H9 (cell line): Measurements from ENCODE around the gene STPG1. TPM values are rescaled to one million over a fixed set of nuclear protein-coding genes. Genes with fewer than 3 reads are reported as not detected.
A peak's percentile ranks its signal among the peaks of the same experiment; 100 is the strongest.

Source experiments
- DNase-seq: peaks from one replicate; pipeline ENCODE4 v3.0.0-alpha.2; 2017
- H2AFZ ChIP-seq: one replicate; pipeline ENCODE4 v1.6.1; 2013; ENCODE audit warnings: mild to moderate bottlenecking, low read length, control low read depth, moderate library complexity
- H2AK5ac ChIP-seq: 2 replicates; pipeline ENCODE4 v1.6.1; 2013; ENCODE audit warnings: low read length, control low read depth, mixed read lengths; ENCODE audit not compliant: insufficient read length
- H2BK120ac ChIP-seq: one replicate; pipeline ENCODE4 v1.6.1; 2013; ENCODE audit warnings: low read depth, mild to moderate bottlenecking, low read length, control low read depth, inconsistent platforms; ENCODE audit not compliant: poor library complexity, severe bottlenecking
- H2BK12ac ChIP-seq: 2 replicates; pipeline ENCODE4 v1.6.1; 2013; ENCODE audit warnings: low read length, control low read depth, mixed read lengths, low read depth; ENCODE audit not compliant: insufficient read length
- H2BK15ac ChIP-seq: 2 replicates; pipeline ENCODE4 v1.6.1; 2013; ENCODE audit warnings: low read depth, low read length, control low read depth
- H2BK20ac ChIP-seq: one replicate; pipeline ENCODE4 v1.6.1; 2013; ENCODE audit warnings: low read depth, mild to moderate bottlenecking, low read length, control low read depth, inconsistent platforms; ENCODE audit not compliant: poor library complexity, severe bottlenecking
- H2BK5ac ChIP-seq: 2 replicates; pipeline ENCODE4 v1.6.1; 2013; ENCODE audit warnings: low read length, control low read depth, mixed read lengths; ENCODE audit not compliant: insufficient read length
- H3K14ac ChIP-seq: 2 replicates; pipeline ENCODE4 v1.6.1; 2013; ENCODE audit warnings: low read length, control low read depth; ENCODE audit not compliant: insufficient read depth
- H3K18ac ChIP-seq: 2 replicates; pipeline ENCODE4 v1.6.1; 2013; ENCODE audit warnings: low read depth, mild to moderate bottlenecking, mixed read lengths, low read length, control low read depth; ENCODE audit not compliant: insufficient read length
- H3K23ac ChIP-seq: 2 replicates; pipeline ENCODE4 v1.6.1; 2013; ENCODE audit warnings: low read length, control low read depth, mixed read lengths, low read depth; ENCODE audit not compliant: insufficient read length
- H3K23me2 ChIP-seq: 2 replicates; pipeline ENCODE4 v1.6.1; 2013; ENCODE audit warnings: low read depth, mild to moderate bottlenecking, mixed read lengths, low read length, control low read depth; ENCODE audit not compliant: insufficient read length, poor library complexity, severe bottlenecking
- H3K27ac ChIP-seq: 2 replicates; pipeline ENCODE4 v1.5.1; 2013; ENCODE audit warnings: low read length, control low read depth, mixed read lengths, low read depth; ENCODE audit not compliant: insufficient read length
- H3K27me3 ChIP-seq: 2 replicates; pipeline ENCODE4 v1.6.1; 2013; ENCODE audit warnings: low read length, control low read depth, inconsistent platforms; ENCODE audit not compliant: insufficient read depth
- H3K4ac ChIP-seq: 2 replicates; pipeline ENCODE4 v1.6.1; 2013; ENCODE audit warnings: low read depth, mild to moderate bottlenecking, control low read depth, inconsistent platforms, low read length, moderate library complexity
- H3K4me1 ChIP-seq: 2 replicates; pipeline ENCODE4 v1.6.1; 2013; ENCODE audit warnings: low read length, control low read depth, inconsistent platforms; ENCODE audit not compliant: insufficient read depth
- H3K4me2 ChIP-seq: 2 replicates; pipeline ENCODE4 v1.6.1; 2013; ENCODE audit warnings: low read length, control low read depth, mixed read lengths; ENCODE audit not compliant: insufficient read length, insufficient read depth
- H3K56ac ChIP-seq: 2 replicates; pipeline ENCODE4 v1.6.1; 2013; ENCODE audit warnings: low read depth, mild to moderate bottlenecking, mixed read lengths, low read length, control low read depth; ENCODE audit not compliant: insufficient read length
- H3K79me1 ChIP-seq: 2 replicates; pipeline ENCODE4 v1.6.1; 2013; ENCODE audit warnings: low read depth, mild to moderate bottlenecking, moderate library complexity, low read length, control low read depth, inconsistent platforms; ENCODE audit not compliant: insufficient read depth, poor library complexity, severe bottlenecking
- H3K79me2 ChIP-seq: 2 replicates; pipeline ENCODE4 v1.6.1; 2013; ENCODE audit warnings: low read length, control low read depth, inconsistent platforms; ENCODE audit not compliant: insufficient read depth
- H3K9ac ChIP-seq: 2 replicates; pipeline ENCODE4 v1.6.1; 2013; ENCODE audit warnings: low read length, control low read depth, mixed read lengths; ENCODE audit not compliant: insufficient read length; ENCODE audit errors: extremely low read depth
- H3K9me3 ChIP-seq: one replicate; pipeline ENCODE4 v1.6.1; 2013; ENCODE audit warnings: low read depth, low read length, inconsistent platforms; ENCODE audit not compliant: control insufficient read depth
- H3T11ph ChIP-seq: one replicate; pipeline ENCODE4 v1.6.1; 2013; ENCODE audit warnings: mild to moderate bottlenecking, low read length, control low read depth, inconsistent platforms
- H4K20me1 ChIP-seq: one replicate; pipeline ENCODE4 v1.6.1; 2013; ENCODE audit not compliant: control insufficient read depth, insufficient read length, insufficient read depth
- H4K5ac ChIP-seq: 2 replicates; pipeline ENCODE4 v1.6.1; 2013; ENCODE audit warnings: low read depth, mild to moderate bottlenecking, mixed read lengths, low read length, control low read depth; ENCODE audit not compliant: insufficient read length
- H4K8ac ChIP-seq: replicated peaks from 2 replicates; pipeline ENCODE4 v1.6.1; 2013; ENCODE audit warnings: low read length, control low read depth, mixed read lengths, low read depth; ENCODE audit not compliant: insufficient read length
- H4K91ac ChIP-seq: 2 replicates; pipeline ENCODE4 v1.6.1; 2013; ENCODE audit warnings: low read depth, mild to moderate bottlenecking, moderate library complexity, mixed read lengths, low read length, control low read depth; ENCODE audit not compliant: insufficient read length
- H3K27ac Mint-ChIP-seq, 3 experiments: 2 replicates in 2 of 3; 3 replicates in 1 of 3; pipeline ENCODE4 v1.8.0; 2020 to 2021; ENCODE audit warnings: mixed read lengths in 3 of 3, mild to moderate bottlenecking in 1 of 3, moderate library complexity in 1 of 3
- H3K27me3 Mint-ChIP-seq: 2 replicates; pipeline ENCODE4 v1.8.0; 2021; ENCODE audit warnings: low read depth, mild to moderate bottlenecking, moderate library complexity, mixed read lengths
- H3K36me3 Mint-ChIP-seq, 3 experiments: 2 replicates in 2 of 3; 3 replicates in 1 of 3; pipeline ENCODE4 v1.8.0; 2020 to 2021; ENCODE audit warnings: low read depth in 3 of 3, mixed read lengths in 3 of 3; ENCODE audit not compliant: insufficient read depth in 1 of 3
- H3K4me1 Mint-ChIP-seq, 2 experiments: 2 replicates each; pipeline ENCODE4 v1.8.0; 2020; ENCODE audit warnings: mixed read lengths in 2 of 2
- H3K4me3 Mint-ChIP-seq, 2 experiments: 2 replicates in 1 of 2; 3 replicates in 1 of 2; pipeline ENCODE4 v1.8.0; 2020 to 2021; ENCODE audit warnings: mild to moderate bottlenecking in 2 of 2, mixed read lengths in 2 of 2, moderate library complexity in 1 of 2
- H3K9me3 Mint-ChIP-seq, 2 experiments: 2 replicates in 1 of 2; 3 replicates in 1 of 2; pipeline ENCODE4 v1.8.0; 2020; ENCODE audit warnings: mild to moderate bottlenecking in 2 of 2, mixed read lengths in 2 of 2, moderate library complexity in 1 of 2
- WGBS: extraction: QIAGEN DNeasy Blood & Tissue Kit; methylation state at CpG from one replicate; pipeline ENCODE4 v1.1.7; 2013; ENCODE audit warnings: missing lambda C conversion rate, low lambda C conversion rate, mixed read lengths; ENCODE audit not compliant: insufficient read length; ENCODE audit errors: extremely low coverage; 5-methylcytosine and 5-hydroxymethylcytosine counted together
- total RNA-seq: library from RNA; stranded (reverse); gene quantifications from 2 replicates; pipeline ENCODE4 v1.2.1, GENCODE V29; 2021
- TF ChIP-seq, protein P1 (sequence below): fragments of 200-600 bp; sonication (generic); conservative IDR thresholded peaks from 3 replicates; pipeline ENCODE4 v1.8.0; 2021; ENCODE audit warnings: antibody characterized with exemption, mild to moderate bottlenecking

Gene STPG1
- total RNA-seq, 1 experiment from 2014 or later = 8.3 TPM

DNA sequence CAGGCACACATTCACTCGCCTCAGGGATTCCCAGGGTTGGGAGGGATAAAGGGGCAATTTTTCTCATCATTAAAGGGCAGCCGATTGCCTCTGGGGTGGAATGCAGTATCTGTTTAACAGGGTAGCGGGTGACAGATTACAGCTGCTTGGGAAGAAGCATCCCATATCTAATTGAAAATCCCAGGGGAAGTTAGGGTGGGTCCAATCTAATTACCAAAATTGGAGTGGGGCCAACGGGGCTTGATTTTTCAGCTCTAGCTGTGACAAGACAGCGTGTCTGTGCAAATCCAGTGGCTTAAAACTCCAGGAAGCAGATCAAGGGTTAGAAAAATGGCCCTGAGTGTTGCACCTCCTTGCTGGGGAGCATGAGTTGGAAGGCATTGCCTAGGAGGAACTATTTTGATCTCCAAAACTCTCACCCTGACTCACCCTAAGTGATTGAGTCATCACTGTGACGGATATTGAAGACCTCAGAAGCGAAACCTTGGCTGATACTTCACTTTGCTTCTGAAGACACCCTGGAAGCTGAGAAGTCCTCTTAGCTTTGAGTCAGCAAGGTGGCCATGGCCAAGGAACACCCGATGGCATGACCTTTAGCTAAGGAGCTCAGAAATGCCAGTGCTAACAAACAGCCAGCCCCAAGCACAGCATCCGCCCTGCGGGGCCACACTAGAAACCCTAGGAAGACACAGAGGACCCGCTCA, 48.5 kb downstream of the STPG1 start:
- Histone ChIP-seq H3K4me2 (no peak overlapping the region), H3K23ac (no peak overlapping the region), H3K27me3 (no peaks in the 10 kb centered on the region), H2BK5ac (no peak overlapping the region), H3K56ac (no peak overlapping the region), H3T11ph (no peak overlapping the region), H2AFZ (no peak overlapping the region), H3K4ac (no peak overlapping the region), H4K91ac (no peak overlapping the region), H3K79me1 (no peaks in the 10 kb centered on the region), H2BK15ac (no peak overlapping the region), H2BK12ac (no peak overlapping the region), H2BK20ac (no peak overlapping the region), H3K9me3 (no peaks in the 10 kb centered on the region), H3K23me2 (no peaks in the 10 kb centered on the region), H4K20me1 (no peaks in the 10 kb centered on the region), H3K79me2 (no peaks in the 10 kb centered on the region), H2BK120ac (no peak overlapping the region), H3K14ac (no peak overlapping the region), H3K18ac (no peak overlapping the region), H4K8ac (no peak overlapping the region), H3K4me1 (no peaks in the 10 kb centered on the region), H2AK5ac (no peak overlapping the region), H3K9ac (no peak overlapping the region), H3K27ac (no peak overlapping the region), H4K5ac (no peak overlapping the region)
- H3K36me3 Mint-ChIP-seq = peaks cover 0 to 3% (median 0%) of the 10 kb centered on the region in 3 experiments; a peak in 3 of 7 replicates
- H3K9me3 Mint-ChIP-seq = no peaks in the 10 kb centered on the region
- no peak overlapping the region for H3K4me3 Mint-ChIP-seq
- H3K4me1 Mint-ChIP-seq = peaks cover 12 to 20% of the 10 kb centered on the region in 2 experiments
- no peak for DNase-seq
- TF ChIP-seq, protein P1, sequence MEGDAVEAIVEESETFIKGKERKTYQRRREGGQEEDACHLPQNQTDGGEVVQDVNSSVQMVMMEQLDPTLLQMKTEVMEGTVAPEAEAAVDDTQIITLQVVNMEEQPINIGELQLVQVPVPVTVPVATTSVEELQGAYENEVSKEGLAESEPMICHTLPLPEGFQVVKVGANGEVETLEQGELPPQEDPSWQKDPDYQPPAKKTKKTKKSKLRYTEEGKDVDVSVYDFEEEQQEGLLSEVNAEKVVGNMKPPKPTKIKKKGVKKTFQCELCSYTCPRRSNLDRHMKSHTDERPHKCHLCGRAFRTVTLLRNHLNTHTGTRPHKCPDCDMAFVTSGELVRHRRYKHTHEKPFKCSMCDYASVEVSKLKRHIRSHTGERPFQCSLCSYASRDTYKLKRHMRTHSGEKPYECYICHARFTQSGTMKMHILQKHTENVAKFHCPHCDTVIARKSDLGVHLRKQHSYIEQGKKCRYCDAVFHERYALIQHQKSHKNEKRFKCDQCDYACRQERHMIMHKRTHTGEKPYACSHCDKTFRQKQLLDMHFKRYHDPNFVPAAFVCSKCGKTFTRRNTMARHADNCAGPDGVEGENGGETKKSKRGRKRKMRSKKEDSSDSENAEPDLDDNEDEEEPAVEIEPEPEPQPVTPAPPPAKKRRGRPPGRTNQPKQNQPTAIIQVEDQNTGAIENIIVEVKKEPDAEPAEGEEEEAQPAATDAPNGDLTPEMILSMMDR = no peak
- no peaks in the 10 kb centered on the region for H3K27me3 Mint-ChIP-seq
- WGBS = no CpG with 5 or more reads among the region's 11 CpGs
- peak overlapping the region; percentile 36 to 76 (median 44); a peak in 3 of 7 replicates for H3K27ac Mint-ChIP-seq
